H9 (cell line): ENCODE data around the gene MITF. TPM values are rescaled to one million over a fixed set of nuclear protein-coding genes. Genes with fewer than 3 reads are reported as not detected.

Source experiments
- DNase-seq: peaks from one replicate; pipeline ENCODE4 v3.0.0-alpha.2; 2017
- H2AFZ ChIP-seq: one replicate; pipeline ENCODE4 v1.6.1; 2013; ENCODE audit warnings: mild to moderate bottlenecking, low read length, control low read depth, moderate library complexity
- H2AK5ac ChIP-seq: 2 replicates; pipeline ENCODE4 v1.6.1; 2013; ENCODE audit warnings: low read length, control low read depth, mixed read lengths; ENCODE audit not compliant: insufficient read length
- H2BK120ac ChIP-seq: one replicate; pipeline ENCODE4 v1.6.1; 2013; ENCODE audit warnings: low read depth, mild to moderate bottlenecking, low read length, control low read depth, inconsistent platforms; ENCODE audit not compliant: poor library complexity, severe bottlenecking
- H2BK12ac ChIP-seq: 2 replicates; pipeline ENCODE4 v1.6.1; 2013; ENCODE audit warnings: low read length, control low read depth, mixed read lengths, low read depth; ENCODE audit not compliant: insufficient read length
- H2BK15ac ChIP-seq: 2 replicates; pipeline ENCODE4 v1.6.1; 2013; ENCODE audit warnings: low read depth, low read length, control low read depth
- H2BK20ac ChIP-seq: one replicate; pipeline ENCODE4 v1.6.1; 2013; ENCODE audit warnings: low read depth, mild to moderate bottlenecking, low read length, control low read depth, inconsistent platforms; ENCODE audit not compliant: poor library complexity, severe bottlenecking
- H2BK5ac ChIP-seq: 2 replicates; pipeline ENCODE4 v1.6.1; 2013; ENCODE audit warnings: low read length, control low read depth, mixed read lengths; ENCODE audit not compliant: insufficient read length
- H3K14ac ChIP-seq: 2 replicates; pipeline ENCODE4 v1.6.1; 2013; ENCODE audit warnings: low read length, control low read depth; ENCODE audit not compliant: insufficient read depth
- H3K18ac ChIP-seq: 2 replicates; pipeline ENCODE4 v1.6.1; 2013; ENCODE audit warnings: low read depth, mild to moderate bottlenecking, mixed read lengths, low read length, control low read depth; ENCODE audit not compliant: insufficient read length
- H3K23ac ChIP-seq: 2 replicates; pipeline ENCODE4 v1.6.1; 2013; ENCODE audit warnings: low read length, control low read depth, mixed read lengths, low read depth; ENCODE audit not compliant: insufficient read length
- H3K23me2 ChIP-seq: 2 replicates; pipeline ENCODE4 v1.6.1; 2013; ENCODE audit warnings: low read depth, mild to moderate bottlenecking, mixed read lengths, low read length, control low read depth; ENCODE audit not compliant: insufficient read length, poor library complexity, severe bottlenecking
- H3K27ac ChIP-seq: 2 replicates; pipeline ENCODE4 v1.5.1; 2013; ENCODE audit warnings: low read length, control low read depth, mixed read lengths, low read depth; ENCODE audit not compliant: insufficient read length
- H3K27me3 ChIP-seq: 2 replicates; pipeline ENCODE4 v1.6.1; 2013; ENCODE audit warnings: low read length, control low read depth, inconsistent platforms; ENCODE audit not compliant: insufficient read depth
- H3K4ac ChIP-seq: 2 replicates; pipeline ENCODE4 v1.6.1; 2013; ENCODE audit warnings: low read depth, mild to moderate bottlenecking, control low read depth, inconsistent platforms, low read length, moderate library complexity
- H3K4me1 ChIP-seq: 2 replicates; pipeline ENCODE4 v1.6.1; 2013; ENCODE audit warnings: low read length, control low read depth, inconsistent platforms; ENCODE audit not compliant: insufficient read depth
- H3K4me2 ChIP-seq: 2 replicates; pipeline ENCODE4 v1.6.1; 2013; ENCODE audit warnings: low read length, control low read depth, mixed read lengths; ENCODE audit not compliant: insufficient read length, insufficient read depth
- H3K56ac ChIP-seq: 2 replicates; pipeline ENCODE4 v1.6.1; 2013; ENCODE audit warnings: low read depth, mild to moderate bottlenecking, mixed read lengths, low read length, control low read depth; ENCODE audit not compliant: insufficient read length
- H3K79me1 ChIP-seq: 2 replicates; pipeline ENCODE4 v1.6.1; 2013; ENCODE audit warnings: low read depth, mild to moderate bottlenecking, moderate library complexity, low read length, control low read depth, inconsistent platforms; ENCODE audit not compliant: insufficient read depth, poor library complexity, severe bottlenecking
- H3K79me2 ChIP-seq: 2 replicates; pipeline ENCODE4 v1.6.1; 2013; ENCODE audit warnings: low read length, control low read depth, inconsistent platforms; ENCODE audit not compliant: insufficient read depth
- H3K9ac ChIP-seq: 2 replicates; pipeline ENCODE4 v1.6.1; 2013; ENCODE audit warnings: low read length, control low read depth, mixed read lengths; ENCODE audit not compliant: insufficient read length; ENCODE audit errors: extremely low read depth
- H3K9me3 ChIP-seq: one replicate; pipeline ENCODE4 v1.6.1; 2013; ENCODE audit warnings: low read depth, low read length, inconsistent platforms; ENCODE audit not compliant: control insufficient read depth
- H3T11ph ChIP-seq: one replicate; pipeline ENCODE4 v1.6.1; 2013; ENCODE audit warnings: mild to moderate bottlenecking, low read length, control low read depth, inconsistent platforms
- H4K20me1 ChIP-seq: one replicate; pipeline ENCODE4 v1.6.1; 2013; ENCODE audit not compliant: control insufficient read depth, insufficient read length, insufficient read depth
- H4K5ac ChIP-seq: 2 replicates; pipeline ENCODE4 v1.6.1; 2013; ENCODE audit warnings: low read depth, mild to moderate bottlenecking, mixed read lengths, low read length, control low read depth; ENCODE audit not compliant: insufficient read length
- H4K8ac ChIP-seq: replicated peaks from 2 replicates; pipeline ENCODE4 v1.6.1; 2013; ENCODE audit warnings: low read length, control low read depth, mixed read lengths, low read depth; ENCODE audit not compliant: insufficient read length
- H4K91ac ChIP-seq: 2 replicates; pipeline ENCODE4 v1.6.1; 2013; ENCODE audit warnings: low read depth, mild to moderate bottlenecking, moderate library complexity, mixed read lengths, low read length, control low read depth; ENCODE audit not compliant: insufficient read length
- H3K27ac Mint-ChIP-seq, 3 experiments: 2 replicates in 2 of 3; 3 replicates in 1 of 3; pipeline ENCODE4 v1.8.0; 2020 to 2021; ENCODE audit warnings: mixed read lengths in 3 of 3, mild to moderate bottlenecking in 1 of 3, moderate library complexity in 1 of 3
- H3K27me3 Mint-ChIP-seq: 2 replicates; pipeline ENCODE4 v1.8.0; 2021; ENCODE audit warnings: low read depth, mild to moderate bottlenecking, moderate library complexity, mixed read lengths
- H3K36me3 Mint-ChIP-seq, 3 experiments: 2 replicates in 2 of 3; 3 replicates in 1 of 3; pipeline ENCODE4 v1.8.0; 2020 to 2021; ENCODE audit warnings: low read depth in 3 of 3, mixed read lengths in 3 of 3; ENCODE audit not compliant: insufficient read depth in 1 of 3
- H3K4me1 Mint-ChIP-seq, 2 experiments: 2 replicates each; pipeline ENCODE4 v1.8.0; 2020; ENCODE audit warnings: mixed read lengths in 2 of 2
- H3K4me3 Mint-ChIP-seq, 2 experiments: 2 replicates in 1 of 2; 3 replicates in 1 of 2; pipeline ENCODE4 v1.8.0; 2020 to 2021; ENCODE audit warnings: mild to moderate bottlenecking in 2 of 2, mixed read lengths in 2 of 2, moderate library complexity in 1 of 2
- H3K9me3 Mint-ChIP-seq, 2 experiments: 2 replicates in 1 of 2; 3 replicates in 1 of 2; pipeline ENCODE4 v1.8.0; 2020; ENCODE audit warnings: mild to moderate bottlenecking in 2 of 2, mixed read lengths in 2 of 2, moderate library complexity in 1 of 2
- CTCF ChIP-seq: fragments of 200-600 bp; sonication (generic); conservative IDR thresholded peaks from 3 replicates; pipeline ENCODE4 v1.8.0; 2021; ENCODE audit warnings: antibody characterized with exemption, mild to moderate bottlenecking
- WGBS: extraction: QIAGEN DNeasy Blood & Tissue Kit; methylation state at CpG from one replicate; pipeline ENCODE4 v1.1.7; 2013; ENCODE audit warnings: missing lambda C conversion rate, low lambda C conversion rate, mixed read lengths; ENCODE audit not compliant: insufficient read length; ENCODE audit errors: extremely low coverage; 5-methylcytosine and 5-hydroxymethylcytosine counted together
- total RNA-seq: library from RNA; stranded (reverse); gene quantifications from 2 replicates; pipeline ENCODE4 v1.2.1, GENCODE V29; 2021

Gene MITF
- total RNA-seq, 1 experiment from 2014 or later = 0.81 TPM

GRCh38 chr3:69807674-69808073, 68.4 kb downstream of the MITF start:
- Histone ChIP-seq H3K79me2 (no peaks in the 10 kb centered on the region), H3K27me3 (no peaks in the 10 kb centered on the region), H2BK12ac (no peak overlapping the region), H2AK5ac (no peak overlapping the region), H3K9ac (no peak overlapping the region), H2BK15ac (no peak overlapping the region), H3K4ac (no peak overlapping the region), H3K79me1 (no peaks in the 10 kb centered on the region), H4K91ac (no peak overlapping the region), H3K23me2 (no peaks in the 10 kb centered on the region), H3K4me2 (no peak overlapping the region), H2BK120ac (no peak overlapping the region), H3K56ac (no peak overlapping the region), H3K23ac (no peak overlapping the region), H3K9me3 (no peaks in the 10 kb centered on the region), H4K5ac (no peak overlapping the region), H4K20me1 (no peaks in the 10 kb centered on the region), H3K14ac (no peak overlapping the region), H3K27ac (no peak overlapping the region), H2AFZ (no peak overlapping the region), H3K18ac (no peak overlapping the region), H3K4me1 (no peaks in the 10 kb centered on the region), H2BK5ac (no peak overlapping the region), H4K8ac (no peak overlapping the region), H2BK20ac (no peak overlapping the region), H3T11ph (no peak overlapping the region)
- Mint-ChIP-seq H3K9me3 (no peaks in the 10 kb centered on the region), H3K36me3 (no peaks in the 10 kb centered on the region), H3K4me1 (peaks cover 10 to 11% of the 10 kb centered on the region in 2 experiments), H3K27me3 (no peaks in the 10 kb centered on the region; the same call in none of the 2 replicates), H3K4me3 (no peak overlapping the region), H3K27ac (no peak overlapping the region)
- TF ChIP-seq CTCF = no peak
- no peak for DNase-seq
- WGBS = no CpG with 5 or more reads among the region's 1 CpG
